Astrocyte (in vitro differentiated cells and primary cell): Measurements from ENCODE around the gene ZDHHC21.

Experiments
- EZH2 ChIP-seq: IDR thresholded peaks from 2 replicates; pipeline ENCODE4 v1.6.1; 2012; ENCODE audit warnings: mild to moderate bottlenecking, low read length, inconsistent platforms; ENCODE audit not compliant: insufficient read depth
- TF ChIP-seq, protein P1 (sequence below): IDR thresholded peaks from 2 replicates; pipeline ENCODE4 v1.5.1; 2011; ENCODE audit warnings: low read depth, mild to moderate bottlenecking, inconsistent platforms, low read length, moderate library complexity; ENCODE audit not compliant: insufficient read depth

DNA sequence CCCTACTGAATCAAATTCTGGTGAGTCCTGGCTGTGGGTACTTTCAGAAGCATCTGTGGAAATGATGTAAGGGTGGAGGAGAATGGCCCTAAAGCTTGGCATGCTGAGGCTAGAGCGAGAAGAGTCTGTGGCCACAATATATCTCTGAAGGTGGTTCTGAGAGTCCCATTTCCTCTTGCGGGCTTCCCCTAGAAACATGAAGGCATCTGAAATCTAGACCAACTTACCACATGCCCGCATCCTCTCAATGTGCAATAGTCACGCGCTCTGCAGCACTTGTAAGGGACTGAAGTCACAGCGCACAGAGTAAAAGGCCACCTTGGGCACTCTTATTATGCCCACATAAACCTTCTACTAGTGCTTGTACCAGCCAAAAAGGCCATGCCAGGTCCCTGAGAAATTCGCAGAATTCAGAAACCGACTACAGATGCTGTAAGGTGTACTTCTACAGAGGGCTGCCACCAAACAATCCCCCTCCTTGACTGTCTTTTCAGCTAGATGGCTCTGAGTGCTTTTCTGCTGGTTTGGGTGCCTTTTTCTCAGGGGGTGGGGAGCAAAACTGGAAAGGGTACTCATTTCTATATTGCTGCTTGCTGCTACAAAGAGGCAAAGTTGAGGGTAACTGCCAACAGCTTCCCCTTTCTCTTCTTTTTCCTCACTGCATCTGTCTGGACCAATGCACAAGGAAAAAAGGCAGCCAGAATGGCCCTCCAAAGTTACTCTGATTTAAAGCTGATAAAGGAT, 107.3 kb downstream of the ZDHHC21 start:
- TF ChIP-seq, protein P1, sequence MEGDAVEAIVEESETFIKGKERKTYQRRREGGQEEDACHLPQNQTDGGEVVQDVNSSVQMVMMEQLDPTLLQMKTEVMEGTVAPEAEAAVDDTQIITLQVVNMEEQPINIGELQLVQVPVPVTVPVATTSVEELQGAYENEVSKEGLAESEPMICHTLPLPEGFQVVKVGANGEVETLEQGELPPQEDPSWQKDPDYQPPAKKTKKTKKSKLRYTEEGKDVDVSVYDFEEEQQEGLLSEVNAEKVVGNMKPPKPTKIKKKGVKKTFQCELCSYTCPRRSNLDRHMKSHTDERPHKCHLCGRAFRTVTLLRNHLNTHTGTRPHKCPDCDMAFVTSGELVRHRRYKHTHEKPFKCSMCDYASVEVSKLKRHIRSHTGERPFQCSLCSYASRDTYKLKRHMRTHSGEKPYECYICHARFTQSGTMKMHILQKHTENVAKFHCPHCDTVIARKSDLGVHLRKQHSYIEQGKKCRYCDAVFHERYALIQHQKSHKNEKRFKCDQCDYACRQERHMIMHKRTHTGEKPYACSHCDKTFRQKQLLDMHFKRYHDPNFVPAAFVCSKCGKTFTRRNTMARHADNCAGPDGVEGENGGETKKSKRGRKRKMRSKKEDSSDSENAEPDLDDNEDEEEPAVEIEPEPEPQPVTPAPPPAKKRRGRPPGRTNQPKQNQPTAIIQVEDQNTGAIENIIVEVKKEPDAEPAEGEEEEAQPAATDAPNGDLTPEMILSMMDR = no peak
- TF ChIP-seq EZH2 = no peak
